Measurements from ENCODE around the gene ACVRL1.
A peak's percentile ranks its signal among the peaks of the same experiment; 100 is the strongest.

Gene ACVRL1

GRCh38 chr12:51925346-51926063, 18.2 kb downstream of the ACVRL1 start:
- no peak overlapping the region for H3K4me3 ChIP-seq (ENCODE audit: low read depth, low read length)
- no peak for TF ChIP-seq MAX (IDR thresholded peaks at IDR 0.05; ENCODE audit: low read depth, low read length)
- TF ChIP-seq MYC (IDR thresholded peaks at IDR 0.05; ENCODE audit: low read depth, low read length): no peak
- TF ChIP-seq POLR2A (IDR thresholded peaks at IDR 0.05; ENCODE audit: extremely low read depth, insufficient read length): no peak
- TF ChIP-seq CTCF (IDR thresholded peaks at IDR 0.05; ENCODE audit: low read depth, low read length): no peak
- DNase-seq (ENCODE audit: low read depth): peak; percentile 20

GRCh38 chr12:51926064-51926632, 18.8 kb downstream of the ACVRL1 start:
- TF ChIP-seq CTCF (IDR thresholded peaks at IDR 0.05; ENCODE audit: low read depth, low read length) (no peak), MYC (IDR thresholded peaks at IDR 0.05; ENCODE audit: low read depth, low read length) (no peak), POLR2A (IDR thresholded peaks at IDR 0.05; ENCODE audit: extremely low read depth, insufficient read length) (no peak), MAX (IDR thresholded peaks at IDR 0.05; ENCODE audit: low read depth, low read length) (no peak)
- no peak overlapping the region for H3K4me3 ChIP-seq (ENCODE audit: low read depth, low read length)
- DNase-seq (ENCODE audit: low read depth): no peak

- peak; percentile 65 for DNase-seq (ENCODE audit: low read depth)
- no peak for TF ChIP-seq MYC (IDR thresholded peaks at IDR 0.05; ENCODE audit: low read depth, low read length)
- TF ChIP-seq CTCF (IDR thresholded peaks at IDR 0.05; ENCODE audit: low read depth, low read length): peak; percentile 54
- no peak overlapping the region for H3K4me3 ChIP-seq (ENCODE audit: low read depth, low read length)
Measured at GRCh38 chr12:51926718-51927117, 19.4 kb downstream of the ACVRL1 start.

- DNase-seq (ENCODE audit: low read depth): no peak
- no peak for TF ChIP-seq CTCF (IDR thresholded peaks at IDR 0.05; ENCODE audit: low read depth, low read length)
- TF ChIP-seq MAX (IDR thresholded peaks at IDR 0.05; ENCODE audit: low read depth, low read length): no peak
- TF ChIP-seq MYC (IDR thresholded peaks at IDR 0.05; ENCODE audit: low read depth, low read length): no peak
- TF ChIP-seq POLR2A (IDR thresholded peaks at IDR 0.05; ENCODE audit: extremely low read depth, insufficient read length): no peak
- no peak overlapping the region for H3K4me3 ChIP-seq (ENCODE audit: low read depth, low read length)
Measured at GRCh38 chr12:51932218-51933076, 25.1 kb downstream of the ACVRL1 start.

- no peak overlapping the region for H3K4me3 ChIP-seq (ENCODE audit: low read depth, low read length)
- DNase-seq (ENCODE audit: low read depth): no peak
- TF ChIP-seq MYC (IDR thresholded peaks at IDR 0.05; ENCODE audit: low read depth, low read length) (no peak), MAX (IDR thresholded peaks at IDR 0.05; ENCODE audit: low read depth, low read length) (no peak), CTCF (IDR thresholded peaks at IDR 0.05; ENCODE audit: low read depth, low read length) (no peak), POLR2A (IDR thresholded peaks at IDR 0.05; ENCODE audit: extremely low read depth, insufficient read length) (no peak)
Measured at GRCh38 chr12:51934080-51934479, 26.8 kb downstream of the ACVRL1 start.
